GM12878 (cell line): ENCODE results near the gene TBCCD1. TPM values are rescaled to one million over a fixed set of nuclear protein-coding genes. Genes with fewer than 3 reads are reported as not detected.
A peak's percentile ranks its signal among the peaks of the same experiment; 100 is the strongest.

ENCODE experiments used
- ATAC-seq: fragments of 200-7000 bp; cut with Tn5 transposase; 3 replicates; pipeline ENCODE4 v1.9.1; 2020; ENCODE audit warnings: mild to moderate bottlenecking, moderate library complexity
- BruUV-seq: library from RNA; stranded (reverse); fragments of 400-500 nt; replicated peaks from 2 replicates; lab custom pipeline; 2021; lab: Mats Ljungman, UMichigan
- CTCF ChIA-PET: fragments of 300-600 bp; sonication (Branson Sonifier 250); formaldehyde crosslinking; extraction: SDS; loops from one replicate; lab custom pipeline; 2021; ENCODE audit warnings: inconsistent platforms; lab: Yijun Ruan, JAX
- POLR2A ChIA-PET: fragments of 350-600 bp; formaldehyde crosslinking; extraction: SDS; loops from one replicate; lab custom pipeline; 2021; ENCODE audit warnings: inconsistent platforms; lab: Charles Lee
- RAD21 ChIA-PET: fragments of 300-600 bp; sonication (Branson Sonifier 250); formaldehyde crosslinking; loops from one replicate; lab custom pipeline; 2023; ENCODE audit warnings: antibody characterized with exemption; ENCODE audit not compliant: unreplicated experiment; lab: Charles Lee
- SMC1A ChIA-PET: fragments of 300-600 bp; sonication (Branson Sonifier 250); formaldehyde crosslinking; loops from one replicate; lab custom pipeline; 2023; ENCODE audit not compliant: unreplicated experiment, uncharacterized antibody; lab: Charles Lee
- DNase-seq: peaks from one replicate; pipeline ENCODE4 v3.0.0-alpha.2; 2011; ENCODE audit warnings: low read depth, low spot score
- FAIRE-seq: peaks from 3 replicates; lab custom pipeline; 2011; peaks lifted over from hg19 to GRCh38; lab: Jason Lieb, UNC
- H2AFZ ChIP-seq: 2 replicates; pipeline ENCODE4 v1.6.0; 2011; ENCODE audit warnings: low read depth, low read length, control low read depth; ENCODE audit not compliant: control insufficient read depth
- H3K27ac ChIP-seq: 2 replicates; pipeline ENCODE4 v1.5.1; 2011; ENCODE audit warnings: control low read depth; ENCODE audit not compliant: control insufficient read depth, insufficient read depth
- H3K27me3 ChIP-seq, 2 experiments: replicated peaks in 1 of 2; 2 replicates each; pipeline versions ENCODE4 v1.6.0 to v1.6.1; 2011; ENCODE audit warnings: low read length in 1 of 2; ENCODE audit not compliant: control insufficient read depth in 2 of 2, insufficient read depth in 2 of 2
- H3K36me3 ChIP-seq, 2 experiments: 2 replicates each; pipeline ENCODE4 v1.5.1; 2011; ENCODE audit warnings: low read length in 1 of 2; ENCODE audit not compliant: control insufficient read depth in 2 of 2, insufficient read depth in 2 of 2
- H3K4me1 ChIP-seq: 2 replicates; pipeline ENCODE4 v1.6.1; 2011; ENCODE audit warnings: mild to moderate bottlenecking, low read length, moderate library complexity, mixed read lengths; ENCODE audit not compliant: control insufficient read depth, insufficient read depth
- H3K4me2 ChIP-seq: 2 replicates; pipeline ENCODE4 v1.6.0; 2011; ENCODE audit warnings: control low read depth; ENCODE audit not compliant: control insufficient read depth, insufficient read depth
- H3K4me3 ChIP-seq: fragments of 200-600 bp; sonication (generic); 2 replicates; pipeline ENCODE4 v1.5.1; 2016
- H3K79me2 ChIP-seq: 2 replicates; pipeline ENCODE4 v1.6.0; 2011; ENCODE audit warnings: low read length; ENCODE audit not compliant: control insufficient read depth, insufficient read depth
- H3K9ac ChIP-seq: 2 replicates; pipeline ENCODE4 v1.8.0; 2011; ENCODE audit warnings: low read length, control low read depth, mixed read lengths; ENCODE audit not compliant: control insufficient read depth, insufficient read depth
- H3K9me3 ChIP-seq: replicated peaks from 3 replicates; pipeline ENCODE4 v1.5.1; 2011; ENCODE audit warnings: mild to moderate bottlenecking, low read length; ENCODE audit not compliant: control insufficient read depth, insufficient read depth
- H4K20me1 ChIP-seq: 2 replicates; pipeline ENCODE4 v1.6.0; 2011; ENCODE audit not compliant: control insufficient read depth, insufficient read depth
- ATF7 ChIP-seq: fragments of 450-650 bp; IDR thresholded peaks from 2 replicates; pipeline ENCODE4 v1.6.1; 2016; ENCODE audit warnings: low read depth, mild to moderate bottlenecking
- BCL11A ChIP-seq: IDR thresholded peaks from 2 replicates; pipeline ENCODE4 v1.6.1; 2011; ENCODE audit warnings: low read depth, low read length
- BCL3 ChIP-seq: IDR thresholded peaks from 2 replicates; pipeline ENCODE4 v1.6.1; 2011; ENCODE audit warnings: borderline replicate concordance, low read depth, mild to moderate bottlenecking, moderate library complexity, low read length; ENCODE audit not compliant: insufficient read depth, poor library complexity, severe bottlenecking
- BMI1 ChIP-seq: fragments of 450-650 bp; IDR thresholded peaks from 2 replicates; pipeline ENCODE4 v1.6.1; 2016; ENCODE audit warnings: mild to moderate bottlenecking, moderate library complexity, borderline replicate concordance
- CHD4 ChIP-seq: fragments of 200-600 bp; sonication (generic); IDR thresholded peaks from 2 replicates; pipeline ENCODE4 v1.6.1; 2016; ENCODE audit warnings: mild to moderate bottlenecking
- CREB1 ChIP-seq: IDR thresholded peaks from 2 replicates; pipeline ENCODE4 v1.6.1; 2012; ENCODE audit warnings: low read depth, mild to moderate bottlenecking, inconsistent platforms
- GATAD2B ChIP-seq: fragments of 450-650 bp; conservative IDR thresholded peaks from 2 replicates; pipeline ENCODE4 v1.6.1; 2017; ENCODE audit warnings: low read depth, mild to moderate bottlenecking, moderate library complexity
- IKZF1 ChIP-seq: fragments of 450-650 bp; conservative IDR thresholded peaks from 2 replicates; pipeline ENCODE4 v1.6.1; 2017; ENCODE audit warnings: antibody characterized with exemption, mild to moderate bottlenecking
- IKZF2 ChIP-seq, 2 experiments: fragments of 450-650 bp; IDR thresholded peaks; 2 replicates each; pipeline ENCODE4 v1.6.1; 2017; ENCODE audit warnings: mild to moderate bottlenecking in 2 of 2, moderate library complexity in 2 of 2
- KAT2A ChIP-seq: conservative IDR thresholded peaks from 2 replicates; pipeline ENCODE4 v1.6.1; 2011; ENCODE audit warnings: low read depth, low read length; ENCODE audit not compliant: control insufficient read depth
- NFIC ChIP-seq: IDR thresholded peaks from 2 replicates; pipeline ENCODE4 v1.6.1; 2012; ENCODE audit warnings: low read depth, mild to moderate bottlenecking, inconsistent platforms, low read length, moderate library complexity
- NFYA ChIP-seq: IDR thresholded peaks from 2 replicates; pipeline ENCODE4 v1.6.1; 2011; ENCODE audit warnings: low read depth, mild to moderate bottlenecking, low read length, improper control_type of control experiment, borderline replicate concordance
- PBX3 ChIP-seq: IDR thresholded peaks from 2 replicates; pipeline ENCODE4 v1.6.1; 2011; ENCODE audit warnings: mild to moderate bottlenecking, low read depth, low read length, moderate library complexity; ENCODE audit not compliant: insufficient replicate concordance
- RUNX3 ChIP-seq: IDR thresholded peaks from 2 replicates; pipeline ENCODE4 v1.6.1; 2012; ENCODE audit warnings: low read length, inconsistent platforms
- SP1 ChIP-seq: IDR thresholded peaks from one replicate; pipeline ENCODE4 v1.6.1; 2011; ENCODE audit warnings: low read depth, low read length
- SPI1 ChIP-seq: IDR thresholded peaks from 2 replicates; pipeline ENCODE4 v1.6.1; 2011; ENCODE audit warnings: low read depth, mild to moderate bottlenecking, low read length, moderate library complexity, borderline replicate concordance; ENCODE audit not compliant: insufficient read depth
- in situ Hi-C: fragments of 300-500 bp; cut with MboI; formaldehyde crosslinking; loops from 9 replicates; pipeline ENCODE4 v1.14.3; 2018; ENCODE audit warnings: mixed read lengths
- intact Hi-C: fragments of 100-400 bp; cut with micrococcal nuclease; formaldehyde crosslinking; loops from one replicate; pipeline ENCODE4 v1.14.2; 2022; ENCODE audit not compliant: unreplicated experiment
- polyA plus RNA-seq, 11 experiments: library from polyadenylated mRNA; depleted of rRNA in 4 of 11; unstranded in 6 of 11; stranded (reverse) in 5 of 11; fragments of >200 nt; fragmentation: Nextera tagmentation in 4 of 11; fragmentation: Illumina TruSeq in 1 of 11; extraction: Ambion mirVana in 4 of 11; extraction: Trizol in 1 of 11; gene quantifications; 1 replicate in 1 of 11; 2 replicates in 10 of 11; pipeline versions ENCODE4 v1.2.1 to v1.2.3, GENCODE V29; 2011 to 2016; ENCODE audit warnings: inconsistent platforms in 2 of 11, missing spikeins in 2 of 11, low read depth in 1 of 11
- total RNA-seq, 4 experiments: library from RNA; depleted of rRNA in 3 of 4; stranded (reverse); fragments of >200 nt in 3 of 4; fragmentation: Illumina TruSeq in 1 of 4; extraction: Trizol in 1 of 4; gene quantifications; 2 replicates each; pipeline versions ENCODE4 v1.2.1 to v1.2.3, GENCODE V29; 2013 to 2021
- TF ChIP-seq, protein P1 (sequence below): IDR thresholded peaks from 2 replicates; pipeline ENCODE4 v1.6.1; 2012; ENCODE audit warnings: low read depth, low read length, improper control_type of control experiment

TBCCD1 gene
- total and polyA plus RNA-seq, 10 of the 15 experiments (the other 5 are each of a cell fraction or from before 2014, with no cell fraction given), result 6.9 to 23.4 (median 14.7) TPM

DNA sequence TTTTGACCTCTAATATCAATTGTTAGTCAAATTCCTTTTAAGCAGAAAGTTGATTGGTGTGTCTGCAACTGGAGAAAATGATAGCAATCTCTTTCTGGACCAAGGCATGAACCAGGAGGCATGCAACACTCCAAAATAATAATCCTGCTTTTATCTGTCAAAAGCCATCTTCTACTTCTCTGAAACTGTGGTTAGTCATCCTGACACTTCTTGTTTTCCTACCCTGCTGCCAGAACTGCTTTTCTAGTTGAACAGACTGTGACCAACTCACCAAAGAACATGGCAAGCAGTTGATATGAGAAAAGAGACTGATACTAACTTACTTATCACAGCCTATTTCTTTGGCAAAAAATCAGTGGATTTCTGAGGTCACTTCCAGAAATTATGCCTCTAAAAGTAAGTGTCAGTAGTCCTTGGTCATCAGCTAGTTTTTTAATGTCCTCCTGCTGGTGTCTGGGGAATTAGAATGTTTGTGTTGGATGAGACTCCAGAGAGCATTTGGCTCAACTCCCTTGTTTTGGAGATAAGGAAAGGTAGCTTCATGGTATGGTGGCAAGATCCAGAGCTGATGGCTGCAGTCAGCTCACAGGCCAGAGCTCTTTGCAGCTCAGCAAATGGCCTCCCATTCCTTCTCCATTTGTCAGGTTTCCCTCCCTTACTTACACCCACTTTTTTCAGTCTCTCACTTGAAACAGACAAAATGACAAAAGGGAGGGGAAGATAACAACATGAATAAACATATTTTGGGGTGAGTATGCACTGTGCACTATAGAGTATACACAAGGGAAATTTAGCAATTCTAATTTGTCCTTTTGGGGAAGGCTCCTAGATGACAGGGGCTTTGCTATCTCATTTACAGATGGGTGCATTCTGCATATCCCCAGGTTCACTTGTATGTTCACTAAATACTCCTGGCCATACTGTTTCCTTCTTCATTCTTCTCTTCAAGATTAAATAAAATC lies 30.0 kb downstream of the TBCCD1 start:
- no peak for FAIRE-seq
- no peak for TF ChIP-seq KAT2A
- TF ChIP-seq IKZF2 (IDR thresholded peaks at IDR 0.05), result 0 out of 4 replicates have a peak, but pooled peaks of 1 of the 2 experiments have one; percentile 16
- no peak for TF ChIP-seq BMI1
- no peak for TF ChIP-seq CHD4
- no peak for TF ChIP-seq ATF7
- TF ChIP-seq SP1, result no peak
- no peak for TF ChIP-seq PBX3
- TF ChIP-seq GATAD2B, result no peak
- TF ChIP-seq, protein P1, sequence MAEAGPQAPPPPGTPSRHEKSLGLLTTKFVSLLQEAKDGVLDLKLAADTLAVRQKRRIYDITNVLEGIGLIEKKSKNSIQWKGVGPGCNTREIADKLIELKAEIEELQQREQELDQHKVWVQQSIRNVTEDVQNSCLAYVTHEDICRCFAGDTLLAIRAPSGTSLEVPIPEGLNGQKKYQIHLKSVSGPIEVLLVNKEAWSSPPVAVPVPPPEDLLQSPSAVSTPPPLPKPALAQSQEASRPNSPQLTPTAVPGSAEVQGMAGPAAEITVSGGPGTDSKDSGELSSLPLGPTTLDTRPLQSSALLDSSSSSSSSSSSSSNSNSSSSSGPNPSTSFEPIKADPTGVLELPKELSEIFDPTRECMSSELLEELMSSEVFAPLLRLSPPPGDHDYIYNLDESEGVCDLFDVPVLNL, result no peak
- no peak for TF ChIP-seq SPI1
- TF ChIP-seq NFIC, result peak; percentile 28; the same call in 1 of the 2 replicates
- no peak for TF ChIP-seq BCL3
- TF ChIP-seq RUNX3, result peak; percentile 48; the same call in 1 of the 2 replicates
- TF ChIP-seq IKZF1, result no peak
- no peak for TF ChIP-seq NFYA
- no peak for TF ChIP-seq BCL11A
- no peak for TF ChIP-seq CREB1
- TF ChIP-seq, all 136 proteins: peak for 3
- DNase-seq (no peak), ATAC-seq (no peak)
- Histone ChIP-seq H3K4me1 (peaks cover 78% of the 10 kb centered on the region), H3K27ac (peak overlapping the region; percentile 20), H3K4me2 (peak overlapping the region; percentile 28; the same call in 1 of the 2 replicates), H3K27me3 (no peaks in the 10 kb centered on the region), H2AFZ (no peak overlapping the region), H4K20me1 (no peaks in the 10 kb centered on the region), H3K79me2 (no peaks in the 10 kb centered on the region), H3K4me3 (no peak overlapping the region), H3K9me3 (no peaks in the 10 kb centered on the region), H3K9ac (no peak overlapping the region), H3K36me3 (no peaks in the 10 kb centered on the region; a peak in 1 of 4 replicates)
- in situ Hi-C loops (loop anchor here (5.0 kb wide), 2 partner anchors 275 to 555 kb away; no protein-coding TSS in a partner anchor), intact Hi-C loops (loop anchor here (5.0 to 10.0 kb wide), 2 partner anchors 75 to 432 kb away; partner anchors contain the start of gene ETV5)
- ChIA-PET POLR2A (interaction anchor here (1.0 to 3.1 kb wide), 6 partner anchors 11 to 282 kb away, joined by 3 to 16 read pairs (median 5); partner anchors contain the start of gene DNAJB11), RAD21 (interaction anchor here (1.1 to 12.3 kb wide), 7 partner anchors 11 to 557 kb away, joined by 4 to 495 read pairs (median 133); partner anchors contain the start of gene TBCCD1), CTCF (interaction anchor here (0.6 to 14.3 kb wide), 11 partner anchors 14 to 594 kb away, joined by 3 to 847 read pairs (median 10); no protein-coding TSS in a partner anchor), SMC1A (interaction anchor here (0.6 to 14.2 kb wide), 7 partner anchors 14 to 559 kb away, joined by 4 to 655 read pairs (median 17); no protein-coding TSS in a partner anchor)
- no TSS peak for BruUV-seq
